ENCODE data around the gene RTKN2.
"Not testable (repeated sequence)": the region's sequence is repeated elsewhere in the genome, so short reads cannot be mapped to it uniquely, and the experiment has no call there.

RTKN2 gene

DNA sequence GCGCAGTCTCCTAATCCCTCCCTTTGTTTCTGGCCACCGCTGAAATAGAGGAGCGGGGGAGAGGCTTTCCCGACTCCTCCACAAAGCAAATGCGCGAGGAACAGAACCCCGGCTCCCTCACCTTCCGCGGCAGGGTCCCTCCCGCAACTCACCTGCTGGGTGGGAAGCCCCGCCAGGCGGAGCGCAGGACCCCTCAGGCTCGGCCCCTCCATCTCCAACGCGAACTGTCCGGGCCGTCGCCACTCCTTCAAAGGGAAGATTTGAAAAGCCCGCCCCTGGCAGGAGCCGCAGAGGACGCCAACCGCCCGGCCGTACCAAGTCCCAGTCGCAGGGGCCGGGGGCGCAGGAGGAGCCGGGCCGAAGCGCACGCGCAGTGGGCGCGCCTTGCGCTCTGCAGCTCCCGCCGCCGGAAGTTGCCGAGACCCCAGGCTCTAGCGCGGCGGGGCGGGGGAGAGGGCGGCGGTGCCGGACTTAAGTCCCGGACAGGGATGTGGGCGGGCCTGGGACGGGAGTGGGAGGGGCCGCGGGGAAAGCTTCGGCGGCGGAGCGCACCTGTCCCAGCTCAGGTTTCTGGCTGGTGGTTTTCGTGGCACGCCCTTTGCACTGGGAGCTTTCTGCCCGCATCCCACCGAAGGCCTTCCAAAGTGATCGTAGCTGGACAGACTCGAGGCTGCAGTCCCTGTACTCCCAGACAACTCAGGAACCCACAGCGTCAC is at the start of gene RTKN2:
TSS of gene RTKN2 (minus strand) at position 446 of the 716 bp plus-strand sequence. CDS start at position 212, 234 bp downstream.
- peak; percentile 93 for DNase-seq

DNA sequence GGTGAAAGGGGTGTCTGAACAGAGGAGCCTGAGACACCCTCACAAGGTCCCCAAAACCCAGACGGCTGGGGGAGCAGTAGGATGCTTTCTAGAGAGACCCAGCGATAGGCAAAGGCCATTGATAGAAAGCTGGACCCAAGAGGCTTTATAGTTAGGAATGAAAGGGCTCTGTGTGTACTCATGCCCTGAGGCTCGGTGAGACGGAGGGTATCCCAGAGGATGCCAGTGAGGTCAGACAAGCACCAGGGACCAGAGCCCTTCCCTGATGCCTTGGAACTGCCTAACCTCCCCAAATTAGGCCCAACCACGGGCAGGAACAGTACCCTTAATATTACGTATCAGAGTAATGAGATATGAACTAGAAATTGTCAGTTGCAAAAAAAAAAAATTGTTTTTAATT is 48.6 kb upstream of the RTKN2 start:
- no peak for DNase-seq

DNA sequence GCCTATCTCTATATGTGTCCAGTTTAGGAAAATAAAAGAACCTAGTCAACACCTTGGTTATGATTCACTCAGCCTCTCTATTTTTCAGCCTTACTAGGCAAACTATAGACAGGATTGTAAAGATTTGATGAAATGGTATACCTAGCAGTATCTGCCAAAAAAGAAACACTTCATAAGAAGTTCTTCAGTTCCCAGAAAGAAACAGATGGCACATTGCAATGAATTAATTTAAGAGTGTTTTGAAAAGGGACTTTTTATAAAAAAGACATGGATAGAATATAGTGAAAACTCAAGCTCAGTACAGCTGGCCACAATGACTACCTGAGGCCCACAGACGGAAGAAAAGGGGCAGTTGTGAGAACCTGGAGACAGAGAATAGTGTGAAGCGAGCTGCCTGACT is 40.6 kb upstream of the RTKN2 start:
- no peak for DNase-seq

DNA sequence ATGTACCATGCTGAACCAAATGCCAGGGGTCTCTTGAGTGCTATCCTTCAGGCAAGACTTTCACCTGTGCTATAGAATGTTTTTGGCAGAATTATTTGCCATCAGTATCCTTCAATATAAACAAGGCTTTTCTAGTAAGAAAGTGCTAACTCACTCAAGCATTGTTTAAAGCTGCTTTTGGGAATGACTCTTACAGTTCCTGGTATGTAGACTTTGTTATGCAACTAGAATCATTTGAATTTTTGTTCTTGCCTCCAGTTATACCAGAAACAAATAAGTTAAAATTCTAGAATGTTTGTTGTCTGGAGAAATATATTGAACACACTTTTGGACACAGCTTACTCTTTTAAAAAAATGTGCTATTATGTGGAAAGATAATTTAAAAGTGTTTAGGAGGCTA is 39.5 kb upstream of the RTKN2 start:
- no peak for DNase-seq

DNA sequence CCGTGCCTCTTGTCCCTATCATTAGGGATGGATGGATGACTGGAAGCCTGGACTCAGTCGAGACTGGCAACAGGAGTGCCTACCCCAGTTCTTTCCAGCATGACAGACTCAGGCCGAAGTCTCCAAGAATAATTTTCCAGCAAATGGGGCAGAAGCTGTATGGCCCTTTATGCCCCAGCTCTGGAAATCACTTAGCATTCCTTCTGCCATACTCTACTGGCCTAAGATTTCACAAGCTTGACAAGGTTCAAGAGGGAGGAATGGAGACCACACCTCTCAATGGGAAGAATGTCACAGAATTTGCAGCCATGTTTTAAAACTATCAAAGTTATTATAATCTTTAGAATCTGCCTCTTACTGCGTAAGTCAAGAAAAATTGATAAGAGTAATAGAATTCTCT is 39.0 kb upstream of the RTKN2 start:
- DNase-seq: no peak

DNA sequence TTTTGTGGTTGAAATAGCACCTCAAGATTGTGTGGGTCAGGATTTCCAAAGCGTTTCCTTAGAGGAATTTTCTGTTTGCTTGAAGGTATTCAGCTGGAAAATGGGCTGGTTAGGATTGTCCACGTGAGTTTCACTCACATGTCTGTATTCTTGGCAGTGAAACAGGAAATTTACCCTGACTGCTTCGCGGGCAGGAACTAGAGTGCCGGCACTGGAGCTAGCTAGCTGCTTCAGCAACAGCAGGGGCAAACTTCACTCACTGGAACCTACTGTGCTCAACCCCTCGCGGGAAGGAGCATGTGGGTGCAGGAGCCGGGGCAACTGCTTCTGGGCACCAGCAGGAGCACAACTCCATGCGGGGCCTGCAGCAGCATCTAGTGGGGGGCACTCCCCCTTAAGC is 38.0 kb upstream of the RTKN2 start:
- DNase-seq: no peak

DNA sequence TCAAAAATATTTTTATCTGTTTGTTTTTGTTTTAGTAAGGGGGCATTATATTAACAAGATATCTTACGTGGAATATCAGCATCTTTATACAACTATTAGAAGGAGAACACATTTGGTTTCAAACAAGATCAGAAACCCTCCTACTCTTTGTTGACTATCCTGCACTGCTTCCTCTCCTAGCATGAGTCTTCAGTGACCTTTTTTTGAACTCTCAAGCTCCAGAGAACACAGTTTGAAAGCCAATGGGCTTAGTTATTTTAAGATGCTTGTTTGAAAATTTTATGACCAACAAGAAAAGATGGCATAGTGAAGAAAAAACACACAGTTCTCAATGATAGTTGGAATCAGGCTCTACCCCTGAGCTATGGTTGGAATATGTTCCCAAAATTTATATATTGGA is 37.2 kb upstream of the RTKN2 start:
- DNase-seq: no peak

DNA sequence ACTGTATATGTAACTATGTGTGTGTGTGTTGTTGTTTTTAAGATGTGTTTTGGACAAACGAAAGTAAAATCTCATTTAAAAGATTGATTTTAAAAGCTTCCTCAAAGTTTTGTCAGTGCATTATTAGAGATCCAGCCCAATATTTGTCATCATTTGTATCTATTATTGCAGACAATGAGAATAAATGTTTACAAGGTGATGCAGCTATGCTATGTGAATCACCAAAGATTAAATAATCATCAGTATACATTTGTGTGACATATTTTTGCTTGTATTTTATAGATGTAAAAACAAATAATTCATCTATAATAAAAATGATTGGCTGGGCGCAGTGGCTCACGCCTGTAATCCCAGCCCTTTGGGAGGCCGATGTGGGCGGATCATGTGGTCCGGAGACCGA is 35.3 kb upstream of the RTKN2 start:
- DNase-seq: no peak

GRCh38 chr10:62302760-62303159 is 34.1 kb upstream of the RTKN2 start:
- DNase-seq: no peak

DNA sequence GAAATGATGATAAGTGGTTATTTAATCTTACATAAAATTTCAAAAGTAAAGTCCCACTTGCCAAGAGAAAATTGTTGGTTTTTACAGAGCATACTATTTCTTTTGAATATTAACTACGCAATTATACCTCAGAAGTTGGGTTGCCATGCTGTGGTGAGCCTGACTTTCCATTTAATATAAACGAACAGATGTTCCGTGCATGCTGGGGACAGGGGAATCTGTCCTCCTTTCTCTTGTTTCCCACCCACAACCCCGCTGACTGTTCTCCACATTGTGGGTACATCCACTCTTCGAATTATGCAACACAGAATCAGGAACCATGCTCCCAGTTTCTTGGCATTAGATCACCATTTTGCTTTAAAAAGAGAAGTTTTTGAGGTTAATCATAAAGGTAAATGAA is 29.2 kb upstream of the RTKN2 start:
- no peak for DNase-seq

DNA sequence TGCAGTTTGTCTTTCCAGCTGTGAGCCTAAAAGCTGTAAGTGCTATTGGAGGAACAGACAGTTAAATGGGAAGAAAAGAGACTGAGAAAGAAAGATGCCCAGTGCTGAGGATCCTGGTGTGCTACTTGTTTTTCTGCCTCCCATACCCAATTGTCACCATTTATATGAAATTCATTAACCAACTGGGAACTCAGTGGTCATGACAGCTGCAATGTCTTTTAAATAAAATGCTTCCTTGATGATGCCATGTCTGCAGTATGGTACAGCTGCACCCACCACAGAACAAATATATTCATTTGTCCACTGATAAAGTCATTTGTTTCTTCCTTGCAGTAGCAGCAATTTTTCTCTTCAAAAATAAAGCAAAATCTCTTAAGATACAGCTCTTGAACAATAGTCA is 15.6 kb upstream of the RTKN2 start:
- DNase-seq: no peak

DNA sequence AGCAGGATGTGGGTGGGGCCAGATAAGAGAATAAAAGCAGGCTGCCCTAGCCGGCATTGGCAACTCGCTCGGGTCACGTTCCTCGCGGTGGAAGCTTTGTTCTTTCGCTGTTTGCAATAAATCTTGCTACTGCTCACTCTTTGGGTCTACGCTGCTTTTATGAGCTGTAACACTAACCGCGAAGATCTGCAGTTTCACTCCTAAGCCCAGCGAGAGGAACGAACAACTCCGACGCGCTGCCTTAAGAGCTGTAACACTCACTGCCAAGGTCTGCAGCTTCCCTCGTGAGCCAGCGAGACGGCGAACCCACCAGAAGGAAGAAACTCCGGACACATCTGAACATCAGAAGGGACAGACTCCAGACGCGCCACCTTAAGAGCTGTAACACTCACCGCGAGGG is 12.7 kb upstream of the RTKN2 start:
- DNase-seq: not testable (repeated sequence)

DNA sequence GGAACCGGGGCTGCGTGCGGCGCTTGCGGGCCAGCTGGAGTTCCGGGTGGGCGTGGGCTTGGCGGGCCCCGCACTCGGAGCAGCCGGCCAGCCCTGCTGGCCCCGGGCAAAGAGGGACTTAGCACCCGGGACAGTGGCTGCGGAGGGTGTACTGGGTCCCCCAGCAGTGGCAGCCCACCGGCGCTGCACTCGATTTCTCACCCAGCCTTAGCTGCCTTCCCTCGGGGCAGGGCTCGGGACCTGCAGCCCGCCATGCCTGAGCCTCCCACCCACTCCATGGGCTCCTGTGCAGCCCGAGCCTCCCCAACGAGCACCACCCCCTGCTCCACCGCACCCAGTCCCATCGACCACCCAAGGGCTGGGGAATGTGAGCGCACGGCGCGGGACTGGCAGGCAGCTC is 11.7 kb upstream of the RTKN2 start:
- DNase-seq: not testable (repeated sequence)

DNA sequence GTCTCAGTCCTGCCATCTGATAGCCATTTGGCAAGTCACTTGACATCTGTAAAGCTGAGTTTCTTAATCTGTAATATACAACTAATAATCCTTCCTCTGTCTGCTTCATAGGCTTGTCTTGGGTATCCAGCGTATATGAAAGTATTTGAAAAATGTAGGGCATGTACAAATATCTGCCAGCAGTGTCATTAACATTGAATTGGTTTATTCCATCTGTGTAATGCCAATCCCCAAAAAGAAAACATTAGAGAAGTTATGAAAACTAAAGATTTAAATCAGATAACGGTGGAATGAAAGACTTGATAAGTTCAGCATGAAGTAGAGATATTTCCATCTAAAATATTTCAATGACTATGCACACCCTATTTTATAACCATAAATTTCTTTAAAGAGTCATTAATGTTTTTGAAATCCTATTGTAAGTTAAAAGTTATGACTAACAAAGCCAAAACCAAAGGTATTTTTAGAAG is 9.8 kb upstream of the RTKN2 start:
- DNase-seq: no peak

DNA sequence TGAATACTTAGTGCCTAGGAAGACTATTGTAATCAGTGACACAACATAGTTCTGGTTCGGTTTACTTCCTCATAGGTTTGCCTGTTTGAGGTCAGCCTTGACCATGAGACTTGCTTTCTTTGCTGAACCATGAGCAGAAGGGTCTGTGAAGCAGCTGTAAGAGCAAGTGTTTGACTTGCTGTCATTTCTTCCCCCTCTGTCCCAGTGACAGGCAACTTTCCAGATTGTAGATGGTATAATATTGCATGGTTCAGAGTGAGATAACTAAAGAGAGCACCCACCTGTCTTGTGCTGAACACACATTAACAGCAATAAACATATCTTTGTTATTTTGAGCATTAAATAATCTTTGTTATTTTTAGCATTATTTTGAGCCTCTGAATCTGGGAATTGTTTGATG is 9.3 kb upstream of the RTKN2 start:
- DNase-seq: no peak

- DNase-seq: no peak
These were observed 1.4 kb upstream of the RTKN2 start for GRCh38 chr10:62270020-62270419.

DNA sequence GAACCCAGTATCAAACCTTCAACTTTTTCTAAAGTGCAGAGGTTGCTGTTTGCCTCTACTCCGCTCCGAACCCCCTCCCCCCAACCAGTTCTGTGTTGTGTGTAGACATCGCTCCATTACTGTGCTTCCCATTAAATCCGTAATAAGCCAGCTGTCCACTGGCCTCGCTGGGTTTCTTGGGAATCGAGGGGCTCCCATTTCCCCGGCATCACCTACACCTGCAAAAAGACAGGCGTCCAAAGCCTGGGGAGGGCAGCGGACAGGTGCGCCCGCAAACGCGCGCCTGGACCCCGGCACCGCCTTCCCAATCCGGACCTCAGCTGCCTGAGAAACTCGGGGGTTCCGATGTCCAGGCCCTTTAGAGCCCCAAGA is 631 bp downstream of the RTKN2 start:
- no peak for DNase-seq

- DNase-seq: no peak
These were observed 2.0 kb downstream of the RTKN2 start for GRCh38 chr10:62266611-62267010.

- no peak for DNase-seq
These were observed 2.5 kb downstream of the RTKN2 start for GRCh38 chr10:62266147-62266546.

DNA sequence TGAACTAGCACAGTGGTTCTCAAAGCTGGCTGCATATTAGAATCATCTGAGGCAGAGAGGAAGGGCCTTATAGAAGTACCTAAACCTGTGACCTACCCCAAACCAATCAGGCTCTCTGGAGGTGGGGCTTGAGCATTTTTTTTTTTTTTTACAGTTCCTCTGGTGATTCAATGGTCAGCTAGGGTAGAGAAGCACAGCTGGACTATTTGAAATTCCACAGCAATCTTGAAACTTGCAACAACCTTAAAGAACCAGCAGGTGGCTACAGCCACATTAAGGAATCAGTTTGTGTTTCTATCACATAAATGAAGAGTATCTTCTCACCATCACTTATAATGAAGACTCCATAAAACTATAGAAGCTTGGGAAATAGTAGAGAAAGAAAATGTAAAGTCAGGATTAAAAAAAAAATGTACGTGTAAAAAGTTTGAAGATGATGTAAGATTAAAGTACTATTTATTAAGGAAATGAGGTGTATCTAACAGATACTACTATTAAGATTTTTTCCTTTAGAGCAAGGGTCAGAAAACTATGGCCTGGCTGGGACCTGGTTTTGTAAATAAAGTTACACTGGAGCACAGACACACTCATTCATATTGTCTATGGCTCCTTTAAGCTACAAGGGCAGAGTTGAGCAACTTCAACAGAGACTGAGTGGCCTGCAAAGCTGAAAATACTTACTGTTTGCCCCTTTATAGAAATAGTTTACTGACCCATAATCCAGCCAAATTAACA is 3.8 kb downstream of the RTKN2 start:
- DNase-seq: peak; percentile 35

- DNase-seq: no peak
These were observed 4.5 kb downstream of the RTKN2 start for GRCh38 chr10:62264126-62264525.

GRCh38 chr10:62261666-62262065 is 7.0 kb downstream of the RTKN2 start:
- no peak for DNase-seq

DNA sequence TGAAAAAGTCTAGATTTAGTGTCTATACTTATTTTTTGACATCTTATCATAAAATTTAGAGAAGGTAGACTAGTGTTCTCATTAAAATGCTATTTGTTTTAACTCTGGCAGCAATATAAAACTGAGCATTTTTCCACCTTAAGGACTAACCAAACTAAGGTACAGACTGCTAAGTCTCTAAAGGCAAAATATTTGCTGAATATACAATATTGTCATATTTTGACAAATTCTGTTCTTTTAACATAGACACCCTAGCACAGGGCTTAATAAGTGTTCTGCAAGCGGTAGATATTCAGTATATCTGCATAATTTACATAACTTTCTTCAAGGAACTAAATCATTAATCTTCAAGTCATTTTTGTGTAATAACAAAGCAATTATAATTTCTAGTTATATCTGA is 8.6 kb downstream of the RTKN2 start:
- no peak for DNase-seq

- no peak for DNase-seq
These were observed 9.2 kb downstream of the RTKN2 start for GRCh38 chr10:62259456-62259855.

DNA sequence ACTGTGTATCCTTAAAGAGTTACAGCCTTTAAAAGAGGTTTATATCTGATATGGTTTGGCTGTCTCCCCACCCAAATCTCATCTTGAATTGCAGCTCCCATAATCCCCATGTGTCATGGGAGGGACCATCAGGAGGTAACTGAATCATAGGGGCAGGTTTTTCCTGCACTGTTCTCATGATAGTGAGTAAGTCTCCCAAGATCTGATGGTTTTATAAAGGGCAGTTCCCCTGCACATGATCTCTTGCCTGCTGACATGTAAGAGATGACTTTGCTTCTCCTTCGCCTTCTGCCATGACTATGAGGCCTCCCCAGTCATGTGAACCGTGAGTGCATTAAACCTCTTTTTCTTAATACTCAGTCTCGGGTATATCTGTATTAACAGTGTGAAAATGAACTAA is 9.7 kb downstream of the RTKN2 start:
- DNase-seq: no peak

Measured in NCI-H774 (cell line).